ENCODE measurements around the gene FAM131B. TPM values are rescaled to one million over a fixed set of nuclear protein-coding genes. Genes with fewer than 3 reads are reported as not detected.

Gene FAM131B
- total RNA-seq, 1 experiment from 2014 or later, result 17.3 TPM

DNA sequence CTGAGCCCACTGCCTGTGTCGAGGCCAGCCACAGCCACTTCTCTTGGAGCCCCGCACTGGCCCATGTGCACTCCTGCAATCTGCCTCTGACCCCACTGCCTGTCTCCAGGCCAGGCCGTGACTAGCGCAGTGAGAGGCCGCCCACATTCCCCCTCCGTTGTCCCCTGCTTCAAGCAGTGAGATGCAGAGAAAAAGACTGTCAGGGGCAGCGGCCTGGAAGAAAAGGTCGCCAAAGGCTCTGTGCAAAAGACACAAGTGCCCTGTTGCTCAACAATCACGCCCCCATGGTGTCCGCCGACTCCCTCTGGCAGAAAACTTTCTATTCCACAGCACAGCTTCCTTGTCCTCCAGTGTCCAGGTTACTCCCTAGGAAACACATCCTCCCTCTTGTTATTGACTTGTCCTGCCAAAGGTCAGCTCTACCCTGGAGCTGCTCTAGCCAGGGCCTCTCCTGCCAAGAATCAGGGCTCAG, 9.9 kb downstream of the FAM131B start:
- Histone ChIP-seq H3K4ac (ENCODE audit: low read depth, low read length) (no peak overlapping the region), H3K27me3 (ENCODE audit: insufficient read depth, low read length) (no peaks in the 10 kb centered on the region), H2AFZ (ENCODE audit: low read length) (no peak overlapping the region), H4K5ac (ENCODE audit: insufficient read length, low read depth, low read length) (no peak overlapping the region), H2BK5ac (ENCODE audit: insufficient read length, low read length) (no peak overlapping the region), H3T11ph (ENCODE audit: low read length) (no peak overlapping the region), H2BK120ac (ENCODE audit: low read depth, low read length, poor library complexity, severe bottlenecking) (no peak overlapping the region), H3K14ac (ENCODE audit: insufficient read depth, low read length) (no peak overlapping the region), H2BK12ac (ENCODE audit: insufficient read length, low read depth, low read length) (no peak overlapping the region), H3K79me2 (ENCODE audit: insufficient read depth, low read length) (no peaks in the 10 kb centered on the region), H4K91ac (ENCODE audit: insufficient read length, low read depth, low read length) (no peak overlapping the region), H2BK15ac (ENCODE audit: low read depth, low read length) (no peak overlapping the region), H3K27ac (ENCODE audit: insufficient read length, low read depth, low read length) (no peak overlapping the region), H3K4me1 (ENCODE audit: insufficient read depth, low read length) (no peaks in the 10 kb centered on the region), H2AK5ac (ENCODE audit: insufficient read length, low read length) (no peak overlapping the region), H3K56ac (ENCODE audit: insufficient read length, low read depth, low read length) (no peak overlapping the region), H3K9me3 (ENCODE audit: control insufficient read depth, low read depth, low read length) (no peaks in the 10 kb centered on the region), H2BK20ac (ENCODE audit: low read depth, low read length, poor library complexity, severe bottlenecking) (no peak overlapping the region), H3K9ac (ENCODE audit: extremely low read depth, insufficient read length, low read length) (no peak overlapping the region), H3K23me2 (ENCODE audit: insufficient read length, low read depth, low read length, poor library complexity, severe bottlenecking) (no peaks in the 10 kb centered on the region), H3K4me2 (ENCODE audit: insufficient read depth, insufficient read length, low read length) (no peak overlapping the region), H3K18ac (ENCODE audit: insufficient read length, low read depth, low read length) (no peak overlapping the region), H4K20me1 (ENCODE audit: control insufficient read depth, insufficient read depth, insufficient read length) (no peaks in the 10 kb centered on the region), H3K79me1 (ENCODE audit: insufficient read depth, low read depth, low read length, poor library complexity, severe bottlenecking) (no peaks in the 10 kb centered on the region), H3K23ac (ENCODE audit: insufficient read length, low read depth, low read length) (no peak overlapping the region), H4K8ac (replicated peaks; ENCODE audit: insufficient read length, low read depth, low read length) (no peak overlapping the region)
- Mint-ChIP-seq H3K4me1 (peaks cover 17 to 21% of the 10 kb centered on the region in 2 experiments), H3K4me3 (no peak overlapping the region), H3K9me3 (no peaks in the 10 kb centered on the region), H3K36me3 (ENCODE audit: insufficient read depth in 1 of 3, low read depth in 3 of 3) (peaks cover 17 to 36% (median 26%) of the 10 kb centered on the region in 3 experiments), H3K27me3 (ENCODE audit: low read depth) (peaks cover 6% of the 10 kb centered on the region), H3K27ac (peak overlapping the region in 2 of 3 experiments; percentile 42 to 49; a peak in 2 of 7 replicates)
- WGBS (ENCODE audit: extremely low coverage, insufficient read length, low lambda C conversion rate), result no CpG with 5 or more reads among the region's 11 CpGs
- DNase-seq, result no peak
- TF ChIP-seq, protein P1, sequence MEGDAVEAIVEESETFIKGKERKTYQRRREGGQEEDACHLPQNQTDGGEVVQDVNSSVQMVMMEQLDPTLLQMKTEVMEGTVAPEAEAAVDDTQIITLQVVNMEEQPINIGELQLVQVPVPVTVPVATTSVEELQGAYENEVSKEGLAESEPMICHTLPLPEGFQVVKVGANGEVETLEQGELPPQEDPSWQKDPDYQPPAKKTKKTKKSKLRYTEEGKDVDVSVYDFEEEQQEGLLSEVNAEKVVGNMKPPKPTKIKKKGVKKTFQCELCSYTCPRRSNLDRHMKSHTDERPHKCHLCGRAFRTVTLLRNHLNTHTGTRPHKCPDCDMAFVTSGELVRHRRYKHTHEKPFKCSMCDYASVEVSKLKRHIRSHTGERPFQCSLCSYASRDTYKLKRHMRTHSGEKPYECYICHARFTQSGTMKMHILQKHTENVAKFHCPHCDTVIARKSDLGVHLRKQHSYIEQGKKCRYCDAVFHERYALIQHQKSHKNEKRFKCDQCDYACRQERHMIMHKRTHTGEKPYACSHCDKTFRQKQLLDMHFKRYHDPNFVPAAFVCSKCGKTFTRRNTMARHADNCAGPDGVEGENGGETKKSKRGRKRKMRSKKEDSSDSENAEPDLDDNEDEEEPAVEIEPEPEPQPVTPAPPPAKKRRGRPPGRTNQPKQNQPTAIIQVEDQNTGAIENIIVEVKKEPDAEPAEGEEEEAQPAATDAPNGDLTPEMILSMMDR (conservative IDR thresholded peaks at IDR 0.05), result no peak
